Gastroesophageal sphincter (tissue), 4 donors: ENCODE results near the gene KRT82. TPM values are rescaled to one million over a fixed set of nuclear protein-coding genes. Genes with fewer than 3 reads are reported as not detected.

ENCODE experiments used
- ATAC-seq: fragments of 150-250 bp; one replicate; pipeline ENCODE4 v1.9.1; 2016; ENCODE audit warnings: mild to moderate bottlenecking, moderate library complexity
- H3K27ac ChIP-seq, 4 donors: fragments of 200-600 bp; sonication (generic) in 3 of 4; 1 replicate in 3 of 4; 2 replicates in 1 of 4; pipeline ENCODE4 v1.5.1; 2016 to 2019
- H3K27me3 ChIP-seq: fragments of 200-600 bp; sonication (generic); one replicate; pipeline ENCODE4 v1.5.1; 2019
- H3K36me3 ChIP-seq, 2 donors: fragments of 200-600 bp; sonication (generic); one replicate each; pipeline ENCODE4 v1.5.1; 2019; ENCODE audit warnings: control low read depth in 1 of 2
- H3K4me1 ChIP-seq, 3 donors: fragments of 200-600 bp; sonication (generic); 1 replicate in 2 of 3; 2 replicates in 1 of 3; pipeline ENCODE4 v1.5.1; 2016 to 2019; ENCODE audit warnings: control low read depth in 2 of 3
- H3K4me3 ChIP-seq, 2 donors: fragments of 200-600 bp; sonication (generic); one replicate each; pipeline ENCODE4 v1.5.1; 2019; ENCODE audit warnings: mild to moderate bottlenecking in 1 of 2, moderate library complexity in 1 of 2
- H3K9me3 ChIP-seq, 3 donors: fragments of 200-600 bp; sonication (generic); one replicate each; pipeline ENCODE4 v1.5.1; 2017 to 2019; ENCODE audit warnings: control low read depth in 2 of 3
- EP300 ChIP-seq: sonication (generic); formaldehyde crosslinking; IDR thresholded peaks from one replicate; pipeline ENCODE4 v1.6.1; 2017; ENCODE audit warnings: antibody characterized with exemption, mild to moderate bottlenecking
- POLR2A ChIP-seq, 2 donors: fragments of 450-650 bp; IDR thresholded peaks; one replicate each; pipeline ENCODE4 v1.6.1; 2017; ENCODE audit warnings: antibody characterized with exemption in 2 of 2, mild to moderate bottlenecking in 2 of 2, moderate library complexity in 1 of 2
- POLR2AphosphoS5 ChIP-seq: sonication (generic); formaldehyde crosslinking; IDR thresholded peaks from one replicate; pipeline ENCODE4 v1.6.1; 2017; ENCODE audit warnings: antibody characterized with exemption
- WGBS, 2 donors: methylation state at CpG; one replicate each; pipeline ENCODE4 v1.1.5; 2018; ENCODE audit warnings: low coverage in 1 of 2; 5-methylcytosine and 5-hydroxymethylcytosine counted together
- total RNA-seq, 4 donors: library from RNA; depleted of rRNA; stranded (reverse); fragments of >200 nt; gene quantifications; one replicate each; pipeline ENCODE4 v1.1.0, GENCODE V29; 2016
- TF ChIP-seq, protein P1 (sequence below), 4 experiments: fragments of 200-600 bp in 2 of 4; fragments of 450-650 bp in 2 of 4; sonication (generic) in 1 of 4; IDR thresholded peaks; one replicate each; pipeline ENCODE4 v1.5.1; 2017 to 2019; ENCODE audit warnings: antibody characterized with exemption in 4 of 4, mild to moderate bottlenecking in 2 of 4, moderate library complexity in 2 of 4

Gene KRT82
- total RNA-seq, 4 donors from 2014 or later = not detected

GRCh38 chr12:52361553-52361952, 44.6 kb downstream of the KRT82 start:
- TF ChIP-seq, protein P1, sequence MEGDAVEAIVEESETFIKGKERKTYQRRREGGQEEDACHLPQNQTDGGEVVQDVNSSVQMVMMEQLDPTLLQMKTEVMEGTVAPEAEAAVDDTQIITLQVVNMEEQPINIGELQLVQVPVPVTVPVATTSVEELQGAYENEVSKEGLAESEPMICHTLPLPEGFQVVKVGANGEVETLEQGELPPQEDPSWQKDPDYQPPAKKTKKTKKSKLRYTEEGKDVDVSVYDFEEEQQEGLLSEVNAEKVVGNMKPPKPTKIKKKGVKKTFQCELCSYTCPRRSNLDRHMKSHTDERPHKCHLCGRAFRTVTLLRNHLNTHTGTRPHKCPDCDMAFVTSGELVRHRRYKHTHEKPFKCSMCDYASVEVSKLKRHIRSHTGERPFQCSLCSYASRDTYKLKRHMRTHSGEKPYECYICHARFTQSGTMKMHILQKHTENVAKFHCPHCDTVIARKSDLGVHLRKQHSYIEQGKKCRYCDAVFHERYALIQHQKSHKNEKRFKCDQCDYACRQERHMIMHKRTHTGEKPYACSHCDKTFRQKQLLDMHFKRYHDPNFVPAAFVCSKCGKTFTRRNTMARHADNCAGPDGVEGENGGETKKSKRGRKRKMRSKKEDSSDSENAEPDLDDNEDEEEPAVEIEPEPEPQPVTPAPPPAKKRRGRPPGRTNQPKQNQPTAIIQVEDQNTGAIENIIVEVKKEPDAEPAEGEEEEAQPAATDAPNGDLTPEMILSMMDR (IDR thresholded peaks at IDR 0.05) = no peak
- TF ChIP-seq POLR2AphosphoS5 (no peak), POLR2A (IDR thresholded peaks at IDR 0.05) (no peak), EP300 (no peak)
- WGBS, 2 donors = 71 to 100% methylated on average over 1 of the region's 1 CpG
- ATAC-seq = no peak
- no peak overlapping the region for H3K27ac ChIP-seq
- H3K9me3 ChIP-seq = no peaks in the 10 kb centered on the region
- H3K4me3 ChIP-seq = no peak overlapping the region
- no peaks in the 10 kb centered on the region for H3K4me1 ChIP-seq
- no peaks in the 10 kb centered on the region for H3K36me3 ChIP-seq
- peaks cover 5% of the 10 kb centered on the region for H3K27me3 ChIP-seq

- ATAC-seq = no peak
- 62 to 100% methylated on average over 3 to 4 of the region's 13 CpGs for WGBS, 2 donors
- no peak for TF ChIP-seq POLR2A (IDR thresholded peaks at IDR 0.05)
- TF ChIP-seq EP300 = no peak
- TF ChIP-seq, protein P1 (IDR thresholded peaks at IDR 0.05) = no peak
- TF ChIP-seq POLR2AphosphoS5 = no peak
Observed at GRCh38 chr12:52360663-52361271, 45.4 kb downstream of the KRT82 start.

DNA sequence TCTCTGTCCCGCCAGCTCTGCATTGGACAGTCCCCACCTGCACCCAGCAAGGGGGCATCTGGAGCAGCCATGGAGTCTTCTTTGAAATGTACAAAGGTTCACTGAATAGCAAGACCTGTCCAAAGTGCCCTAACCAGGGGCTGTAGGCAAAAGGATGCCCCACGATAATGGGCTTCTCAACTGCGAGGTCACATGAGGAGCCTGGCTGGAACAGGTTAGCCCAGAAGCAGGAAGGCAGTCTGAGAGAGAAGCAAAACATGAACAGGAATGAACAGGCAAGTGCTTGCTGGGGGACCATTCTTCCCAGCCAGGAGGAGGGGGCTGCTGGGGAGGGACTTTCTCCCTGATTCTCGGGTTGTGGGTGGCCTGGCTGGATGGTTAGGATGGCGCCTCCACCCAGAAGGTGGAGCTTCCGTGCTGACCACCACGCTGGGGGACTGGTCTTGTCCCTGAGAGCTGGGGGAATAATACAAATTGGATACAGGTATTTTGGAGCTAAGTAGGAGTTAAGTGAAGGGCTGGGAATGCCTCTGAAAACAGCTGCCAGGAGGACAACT, 46.0 kb downstream of the KRT82 start:
- Histone ChIP-seq H3K4me3 (no peak overlapping the region), H3K27me3 (peaks cover 18% of the 10 kb centered on the region), H3K27ac (no peak overlapping the region), H3K9me3 (no peaks in the 10 kb centered on the region), H3K4me1 (no peaks in the 10 kb centered on the region), H3K36me3 (no peaks in the 10 kb centered on the region)
- WGBS, 2 donors = 89 to 100% methylated on average over 5 to 6 of the region's 7 CpGs
- TF ChIP-seq POLR2AphosphoS5 = no peak
- TF ChIP-seq EP300 = no peak
- TF ChIP-seq POLR2A (IDR thresholded peaks at IDR 0.05) = no peak
- TF ChIP-seq, protein P1 (IDR thresholded peaks at IDR 0.05) = no peak
- no peak for ATAC-seq

More at GRCh38 chr12:52360663-52361271, 45.4 kb downstream of the KRT82 start:
- H3K36me3 ChIP-seq = no peaks in the 10 kb centered on the region
- no peaks in the 10 kb centered on the region for H3K4me1 ChIP-seq
- no peak overlapping the region for H3K27ac ChIP-seq
- H3K9me3 ChIP-seq = no peaks in the 10 kb centered on the region
- peaks cover 13% of the 10 kb centered on the region for H3K27me3 ChIP-seq
- H3K4me3 ChIP-seq = no peak overlapping the region

DNA sequence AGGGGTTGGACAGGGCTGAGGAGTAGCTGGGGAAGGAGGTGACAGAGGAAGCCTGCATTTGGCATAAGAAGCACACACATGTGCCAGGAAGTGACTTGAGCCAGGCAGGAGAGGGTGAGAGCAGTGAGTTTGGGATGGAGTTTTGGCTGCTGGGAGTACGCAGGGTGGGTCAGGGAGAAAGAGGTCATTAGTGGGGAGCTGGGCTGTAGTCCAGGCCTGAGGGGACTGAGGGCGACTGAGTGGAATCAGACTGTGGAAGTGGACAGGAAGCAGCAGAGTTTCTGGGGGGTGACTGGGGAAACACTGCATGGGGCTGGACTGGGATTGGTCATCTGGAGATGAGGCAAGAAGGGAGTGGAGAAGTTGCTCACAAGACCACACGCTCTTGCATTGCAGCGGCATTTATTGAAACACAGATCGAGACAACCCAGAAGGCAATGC, 46.5 kb downstream of the KRT82 start:
- WGBS, 2 donors = 53 to 100% methylated on average over 2 to 4 of the region's 5 CpGs
- H3K4me3 ChIP-seq = no peak overlapping the region
- no peak overlapping the region for H3K27ac ChIP-seq
- H3K4me1 ChIP-seq = no peaks in the 10 kb centered on the region
- peaks cover 23% of the 10 kb centered on the region for H3K27me3 ChIP-seq
- TF ChIP-seq EP300 (no peak), POLR2A (IDR thresholded peaks at IDR 0.05) (no peak), POLR2AphosphoS5 (no peak)
- TF ChIP-seq, protein P1 (IDR thresholded peaks at IDR 0.05) = no peak
- H3K36me3 ChIP-seq = no peaks in the 10 kb centered on the region
- no peaks in the 10 kb centered on the region for H3K9me3 ChIP-seq
- ATAC-seq = no peak
